Breast epithelium (tissue), 4 donors: ENCODE data around the gene ITIH6. TPM values are rescaled to one million over a fixed set of nuclear protein-coding genes. Genes with fewer than 3 reads are reported as not detected.

Experiments
- DNase-seq, 2 donors: peaks; one replicate each; pipeline ENCODE4 v3.0.0-alpha.2; 2019; ENCODE audit warnings: low spot score in 2 of 2
- H3K27ac ChIP-seq, 2 donors: fragments of 200-600 bp; sonication (generic) in 1 of 2; one replicate each; pipeline ENCODE4 v1.5.1; 2016 to 2019; ENCODE audit warnings: mild to moderate bottlenecking in 1 of 2
- H3K27me3 ChIP-seq, 2 donors: fragments of 200-600 bp; sonication (generic) in 1 of 2; one replicate each; pipeline versions ENCODE4 v1.5.1 to v1.6.0; 2017 to 2019; ENCODE audit warnings: control low read depth in 1 of 2, mild to moderate bottlenecking in 1 of 2
- H3K36me3 ChIP-seq: fragments of 200-600 bp; one replicate; pipeline ENCODE4 v1.5.1; 2019
- H3K4me1 ChIP-seq, 2 donors: fragments of 200-600 bp; sonication (generic); one replicate each; pipeline ENCODE4 v1.5.1; 2016 to 2019; ENCODE audit warnings: control low read depth in 1 of 2
- H3K4me3 ChIP-seq, 3 donors: fragments of 200-600 bp; sonication (generic); 1 replicate in 2 of 3; 2 replicates in 1 of 3; pipeline ENCODE4 v1.5.1; 2016 to 2019; ENCODE audit warnings: mild to moderate bottlenecking in 3 of 3, moderate library complexity in 2 of 3
- H3K9me3 ChIP-seq, 2 donors: fragments of 200-600 bp; sonication (generic) in 1 of 2; one replicate each; pipeline ENCODE4 v1.5.1; 2016 to 2019; ENCODE audit warnings: control low read depth in 1 of 2
- CTCF ChIP-seq, 3 donors: fragments of 450-650 bp; IDR thresholded peaks; one replicate each; pipeline ENCODE4 v1.5.1; 2016 to 2017; ENCODE audit warnings: antibody characterized with exemption in 3 of 3, mild to moderate bottlenecking in 3 of 3, moderate library complexity in 3 of 3
- POLR2A ChIP-seq: fragments of 450-650 bp; IDR thresholded peaks from one replicate; pipeline ENCODE4 v1.6.1; 2016; ENCODE audit warnings: antibody characterized with exemption, mild to moderate bottlenecking, moderate library complexity
- POLR2AphosphoS5 ChIP-seq, 3 donors: sonication (generic); formaldehyde crosslinking; IDR thresholded peaks; one replicate each; pipeline ENCODE4 v1.6.1; 2017; ENCODE audit warnings: antibody characterized with exemption in 3 of 3
- intact Hi-C: fragments of 100-400 bp; cut with DNase I; formaldehyde crosslinking; loops from one replicate; pipeline ENCODE4 v1.15.1; 2023; ENCODE audit warnings: low total_unique reads
- total RNA-seq, 3 donors: library from RNA; depleted of rRNA; stranded (reverse); fragments of >200 nt; gene quantifications; one replicate each; pipeline ENCODE4 v1.1.0, GENCODE V29; 2016

Gene ITIH6
- total RNA-seq, 3 donors from 2014 or later = 1.3 to 2.3 TPM; not detected in 1

DNA sequence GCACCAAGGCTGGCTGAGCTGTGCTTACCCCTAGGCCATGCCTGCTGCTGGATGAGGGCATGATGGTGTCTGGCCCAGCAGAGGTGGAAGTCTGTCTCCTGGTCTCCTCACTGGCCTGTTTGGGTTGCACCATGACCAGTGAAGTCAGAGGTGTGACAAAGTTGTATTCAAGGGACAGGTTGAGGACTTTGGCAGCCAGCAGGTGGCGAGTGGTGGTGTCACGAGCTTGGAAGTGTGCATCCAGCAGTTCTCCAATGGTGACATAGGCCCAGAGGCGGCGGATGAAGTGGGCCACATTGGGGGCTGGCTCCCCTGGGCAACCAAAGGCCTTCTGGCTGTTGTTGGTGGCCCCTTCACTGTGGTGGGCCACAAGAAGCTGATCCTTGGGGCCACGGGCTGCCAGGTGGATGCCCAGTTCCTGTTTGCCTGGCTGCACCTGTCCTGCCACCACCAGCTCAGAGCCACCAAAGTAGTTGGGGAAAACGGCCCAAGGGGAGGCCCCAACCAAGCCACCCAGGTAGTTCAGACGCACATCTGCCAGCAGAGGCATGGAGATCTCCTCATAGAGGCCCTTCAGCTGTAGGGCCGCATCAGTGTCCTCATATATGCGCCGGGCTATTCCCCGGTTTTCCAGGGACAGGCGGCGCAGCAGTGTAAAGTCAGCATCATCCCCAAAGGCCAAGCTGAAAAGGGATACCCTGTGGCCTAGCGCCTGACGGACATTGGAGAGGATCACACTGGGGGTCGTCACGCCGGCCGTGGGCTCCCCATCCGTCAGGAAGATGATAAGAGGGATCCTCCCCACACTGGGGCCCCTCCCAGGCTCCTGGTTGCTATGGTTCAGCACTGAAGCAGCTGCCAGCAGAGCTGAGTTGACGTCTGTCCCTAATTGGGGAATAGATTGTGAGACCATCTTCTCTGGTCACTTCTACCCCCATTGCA, 39.7 kb downstream of the ITIH6 start:
- Histone ChIP-seq H3K36me3 (no peaks in the 10 kb centered on the region), H3K9me3 (peaks cover 0 to 13% of the 10 kb centered on the region in 2 donors), H3K4me3 (no peak overlapping the region), H3K27me3 (peaks cover 0 to 32% of the 10 kb centered on the region in 2 donors), H3K27ac (no peak overlapping the region), H3K4me1 (no peaks in the 10 kb centered on the region)
- DNase-seq = no peak
- no peak for TF ChIP-seq POLR2A
- no peak for TF ChIP-seq CTCF (IDR thresholded peaks at IDR 0.05)
- no peak for TF ChIP-seq POLR2AphosphoS5 (IDR thresholded peaks at IDR 0.05)
- intact Hi-C loops = no loop called here

GRCh38 chrX:54754854-54755253, 43.2 kb downstream of the ITIH6 start:
- H3K27ac ChIP-seq = no peak overlapping the region
- peaks cover 0 to 52% of the 10 kb centered on the region in 2 donors for H3K27me3 ChIP-seq
- H3K4me3 ChIP-seq = no peak overlapping the region
- no peak for TF ChIP-seq POLR2AphosphoS5 (IDR thresholded peaks at IDR 0.05)
- no peak for TF ChIP-seq POLR2A
- no peak for TF ChIP-seq CTCF (IDR thresholded peaks at IDR 0.05)
- no peaks in the 10 kb centered on the region for H3K36me3 ChIP-seq
- intact Hi-C loops = no loop called here
- no peaks in the 10 kb centered on the region for H3K4me1 ChIP-seq
- H3K9me3 ChIP-seq = no peaks in the 10 kb centered on the region
- DNase-seq = no peak

GRCh38 chrX:54748626-54749025, 49.4 kb downstream of the ITIH6 start:
- no peaks in the 10 kb centered on the region for H3K36me3 ChIP-seq
- no peaks in the 10 kb centered on the region for H3K9me3 ChIP-seq
- TF ChIP-seq POLR2A (no peak), POLR2AphosphoS5 (IDR thresholded peaks at IDR 0.05) (no peak), CTCF (IDR thresholded peaks at IDR 0.05) (no peak)
- intact Hi-C loops = no loop called here
- no peaks in the 10 kb centered on the region for H3K4me1 ChIP-seq
- no peak overlapping the region for H3K4me3 ChIP-seq
- no peak for DNase-seq
- H3K27me3 ChIP-seq = peaks cover 0 to 51% of the 10 kb centered on the region in 2 donors
- H3K27ac ChIP-seq = no peak overlapping the region

GRCh38 chrX:54747733-54748393, 50.2 kb downstream of the ITIH6 start:
- Histone ChIP-seq H3K27me3 (peaks cover 0 to 51% of the 10 kb centered on the region in 2 donors), H3K9me3 (no peaks in the 10 kb centered on the region), H3K27ac (no peak overlapping the region), H3K4me1 (no peaks in the 10 kb centered on the region), H3K36me3 (no peaks in the 10 kb centered on the region), H3K4me3 (no peak overlapping the region)
- no peak for TF ChIP-seq POLR2A
- TF ChIP-seq POLR2AphosphoS5 (IDR thresholded peaks at IDR 0.05) = no peak
- no peak for TF ChIP-seq CTCF (IDR thresholded peaks at IDR 0.05)
- no peak for DNase-seq
- intact Hi-C loops = no loop called here

- no peak overlapping the region for H3K27ac ChIP-seq
- no peak for DNase-seq
- H3K4me1 ChIP-seq = no peaks in the 10 kb centered on the region
- H3K36me3 ChIP-seq = no peaks in the 10 kb centered on the region
- intact Hi-C loops = no loop called here
- TF ChIP-seq POLR2AphosphoS5 (IDR thresholded peaks at IDR 0.05) (no peak), POLR2A (no peak), CTCF (IDR thresholded peaks at IDR 0.05) (no peak)
- no peak overlapping the region for H3K4me3 ChIP-seq
- no peaks in the 10 kb centered on the region for H3K9me3 ChIP-seq
- peaks cover 0 to 51% of the 10 kb centered on the region in 2 donors for H3K27me3 ChIP-seq
These were observed 51.1 kb downstream of the ITIH6 start for GRCh38 chrX:54746928-54747327.
